CD4-positive, alpha-beta T cell (primary cell): ENCODE results near the gene LRRC8E. TPM values are rescaled to one million over a fixed set of nuclear protein-coding genes. Genes with fewer than 3 reads are reported as not detected.
"Not testable (repeated sequence)": the region's sequence is repeated elsewhere in the genome, so short reads cannot be mapped to it uniquely, and the experiment has no call there.

Experiments used
- ATAC-seq: fragments of 200-7000 bp; cut with Tn5 transposase; one replicate; pipeline ENCODE4 v1.10.0; 2022; ENCODE audit warnings: mild to moderate bottlenecking; ENCODE audit not compliant: poor library complexity
- CTCF ChIA-PET: fragments of 350-600 bp; sonication (Branson Sonifier 250); formaldehyde crosslinking; loops from one replicate; lab custom pipeline; 2021; ENCODE audit warnings: antibody characterized with exemption, inconsistent platforms; lab: Charles Lee
- POLR2A ChIA-PET: fragments of 350-600 bp; sonication (Branson Sonifier 250); formaldehyde crosslinking; loops from one replicate; lab custom pipeline; 2021; ENCODE audit warnings: antibody characterized with exemption, inconsistent platforms; lab: Charles Lee
- DNase-seq, 14 experiments: peaks; one replicate each; pipeline ENCODE4 v3.0.0-alpha.2; 2013 to 2020; ENCODE audit warnings: mixed read lengths in 2 of 14
- H3K27ac ChIP-seq, 2 donors: one replicate each; pipeline versions ENCODE4 v1.5.1 to v1.7.0; 2013; ENCODE audit warnings: low read length in 2 of 2, low read depth in 1 of 2, mild to moderate bottlenecking in 1 of 2
- H3K27me3 ChIP-seq, 2 experiments: 1 replicate in 1 of 2; 2 replicates in 1 of 2; pipeline versions ENCODE4 v1.6.1 to v1.7.0; 2013; ENCODE audit warnings: low read length in 2 of 2, control low read depth in 1 of 2, mild to moderate bottlenecking in 1 of 2, moderate library complexity in 1 of 2; ENCODE audit not compliant: insufficient read depth in 2 of 2, control insufficient read depth in 1 of 2
- H3K36me3 ChIP-seq: one replicate; pipeline ENCODE4 v1.6.1; 2013; ENCODE audit warnings: low read length, control low read depth; ENCODE audit not compliant: insufficient read depth
- H3K4me1 ChIP-seq: one replicate; pipeline ENCODE4 v1.6.1; 2013; ENCODE audit warnings: low read length, control low read depth; ENCODE audit not compliant: insufficient read depth
- H3K4me3 ChIP-seq: one replicate; pipeline ENCODE4 v1.5.1; 2013; ENCODE audit warnings: mild to moderate bottlenecking, low read length, moderate library complexity
- H3K9me3 ChIP-seq, 2 experiments: 1 replicate in 1 of 2; 2 replicates in 1 of 2; pipeline versions ENCODE4 v1.6.1 to v1.7.0; 2013; ENCODE audit warnings: low read length in 2 of 2, mild to moderate bottlenecking in 2 of 2, control low read depth in 1 of 2, moderate library complexity in 1 of 2; ENCODE audit not compliant: control insufficient read depth in 1 of 2, insufficient read depth in 1 of 2
- H3K27ac Mint-ChIP-seq: one replicate; pipeline ENCODE4 v1.8.0; 2020; ENCODE audit warnings: mixed read lengths
- H3K27me3 Mint-ChIP-seq: one replicate; pipeline ENCODE4 v1.8.0; 2021; ENCODE audit warnings: mixed read lengths
- H3K36me3 Mint-ChIP-seq: one replicate; pipeline ENCODE4 v1.8.0; 2021; ENCODE audit warnings: low read depth, mixed read lengths
- H3K4me1 Mint-ChIP-seq: one replicate; pipeline ENCODE4 v1.8.0; 2021; ENCODE audit warnings: low read depth, mixed read lengths
- H3K4me3 Mint-ChIP-seq: one replicate; pipeline ENCODE4 v1.8.0; 2020; ENCODE audit warnings: mild to moderate bottlenecking, mixed read lengths
- H3K9me3 Mint-ChIP-seq: one replicate; pipeline ENCODE4 v1.8.0; 2020; ENCODE audit warnings: mixed read lengths
- CTCF ChIP-seq: fragments of 200-600 bp; IDR thresholded peaks from one replicate; pipeline ENCODE4 v1.8.0; 2022; ENCODE audit warnings: antibody characterized with exemption, mild to moderate bottlenecking
- intact Hi-C, 2 experiments: fragments of 100-400 bp; cut with DNase I in 1 of 2; cut with micrococcal nuclease in 1 of 2; formaldehyde crosslinking; loops; one replicate each; pipeline versions ENCODE4 v1.15.1 to v1.9.0; 2023 to 2025; cut with DNase I, micrococcal nuclease
- total RNA-seq, 174 experiments: library from RNA in 2 of 174; stranded (reverse) in 2 of 174; gene quantifications; one replicate each; pipeline ENCODE4 v1.2.3 and lab custom pipeline; 2021 to 2026

The LRRC8E gene
- total RNA-seq, 2 experiments from 2014 or later: not detected

GRCh38 chr19:7885818-7886217 lies 2.5 kb upstream of the LRRC8E start:
- H3K4me1 Mint-ChIP-seq: no peaks in the 10 kb centered on the region
- no peaks in the 10 kb centered on the region for H3K9me3 Mint-ChIP-seq
- intact Hi-C loops: no loop called here
- POLR2A ChIA-PET: no interaction called here
- H3K27me3 Mint-ChIP-seq: peaks cover 10% of the 10 kb centered on the region
- no peak overlapping the region for H3K4me3 Mint-ChIP-seq
- DNase-seq (no peak), ATAC-seq (no peak)
- peaks cover 0 to 4% of the 10 kb centered on the region in 2 experiments for H3K9me3 ChIP-seq
- H3K27me3 ChIP-seq: peaks cover 16 to 18% of the 10 kb centered on the region in 2 experiments
- H3K4me3 ChIP-seq: no peak overlapping the region
- no peak for TF ChIP-seq CTCF
- no peaks in the 10 kb centered on the region for H3K36me3 Mint-ChIP-seq
- CTCF ChIA-PET: interaction anchor here (1.3 to 2.2 kb wide), 2 partner anchors 9 to 17 kb away, joined by 3 to 8 read pairs; no protein-coding TSS in a partner anchor
- no peak overlapping the region for H3K27ac ChIP-seq
- H3K36me3 ChIP-seq: no peaks in the 10 kb centered on the region
- no peak overlapping the region for H3K27ac Mint-ChIP-seq
- H3K4me1 ChIP-seq: peaks cover 9% of the 10 kb centered on the region

GRCh38 chr19:7887408-7888144 lies 734 bp upstream of the LRRC8E start:
- no peak overlapping the region for H3K4me3 ChIP-seq
- no peaks in the 10 kb centered on the region for H3K36me3 ChIP-seq
- no peak overlapping the region for H3K4me3 Mint-ChIP-seq
- H3K4me1 Mint-ChIP-seq: no peaks in the 10 kb centered on the region
- H3K27me3 ChIP-seq: peaks cover 16 to 18% of the 10 kb centered on the region in 2 experiments
- intact Hi-C loops: no loop called here
- no peak overlapping the region for H3K27ac ChIP-seq
- no peak for ATAC-seq
- peaks cover 0 to 4% of the 10 kb centered on the region in 2 experiments for H3K9me3 ChIP-seq
- H3K9me3 Mint-ChIP-seq: no peaks in the 10 kb centered on the region
- no peak for DNase-seq
- CTCF ChIA-PET: no interaction called here
- peaks cover 14% of the 10 kb centered on the region for H3K27me3 Mint-ChIP-seq
- TF ChIP-seq CTCF: no peak
- POLR2A ChIA-PET: no interaction called here
- H3K36me3 Mint-ChIP-seq: no peaks in the 10 kb centered on the region
- H3K4me1 ChIP-seq: peaks cover 9% of the 10 kb centered on the region
- H3K27ac Mint-ChIP-seq: no peak overlapping the region

GRCh38 chr19:7888826-7889217 lies 512 bp downstream of the LRRC8E start:
- Mint-ChIP-seq H3K4me3 (no peak overlapping the region), H3K27me3 (peaks cover 15% of the 10 kb centered on the region), H3K9me3 (no peaks in the 10 kb centered on the region), H3K27ac (no peak overlapping the region), H3K4me1 (no peaks in the 10 kb centered on the region), H3K36me3 (no peaks in the 10 kb centered on the region)
- POLR2A ChIA-PET: no interaction called here
- H3K4me3 ChIP-seq: no peak overlapping the region
- ATAC-seq: no peak
- H3K27ac ChIP-seq: no peak overlapping the region
- H3K27me3 ChIP-seq: peaks cover 18 to 19% of the 10 kb centered on the region in 2 experiments
- no peaks in the 10 kb centered on the region for H3K36me3 ChIP-seq
- H3K4me1 ChIP-seq: peaks cover 9% of the 10 kb centered on the region
- intact Hi-C loops: no loop called here
- H3K9me3 ChIP-seq: peaks cover 0 to 4% of the 10 kb centered on the region in 2 experiments
- no peak for DNase-seq
- TF ChIP-seq CTCF: no peak
- CTCF ChIA-PET: interaction anchor here (0.6 kb wide), 1 partner anchor 27 kb away, joined by 3 read pairs; no protein-coding TSS in a partner anchor

GRCh38 chr19:7893362-7894101 lies 5.2 kb downstream of the LRRC8E start:
- H3K4me1 ChIP-seq, H3K4me3 ChIP-seq, H3K36me3 ChIP-seq, POLR2A ChIA-PET, intact Hi-C loops, H3K27ac ChIP-seq, H3K27ac Mint-ChIP-seq, H3K9me3 ChIP-seq, CTCF ChIA-PET, ATAC-seq, H3K4me1 Mint-ChIP-seq, H3K4me3 Mint-ChIP-seq, H3K9me3 Mint-ChIP-seq, H3K36me3 Mint-ChIP-seq, DNase-seq: not testable (repeated sequence)
- H3K27me3 ChIP-seq: peaks cover 16 to 20% of the 10 kb centered on the region in 2 experiments
- H3K27me3 Mint-ChIP-seq: peaks cover 18% of the 10 kb centered on the region
